ENCODE results near the gene DTYMK.
A peak's percentile ranks its signal among the peaks of the same experiment; 100 is the strongest.

Gene DTYMK

DNA sequence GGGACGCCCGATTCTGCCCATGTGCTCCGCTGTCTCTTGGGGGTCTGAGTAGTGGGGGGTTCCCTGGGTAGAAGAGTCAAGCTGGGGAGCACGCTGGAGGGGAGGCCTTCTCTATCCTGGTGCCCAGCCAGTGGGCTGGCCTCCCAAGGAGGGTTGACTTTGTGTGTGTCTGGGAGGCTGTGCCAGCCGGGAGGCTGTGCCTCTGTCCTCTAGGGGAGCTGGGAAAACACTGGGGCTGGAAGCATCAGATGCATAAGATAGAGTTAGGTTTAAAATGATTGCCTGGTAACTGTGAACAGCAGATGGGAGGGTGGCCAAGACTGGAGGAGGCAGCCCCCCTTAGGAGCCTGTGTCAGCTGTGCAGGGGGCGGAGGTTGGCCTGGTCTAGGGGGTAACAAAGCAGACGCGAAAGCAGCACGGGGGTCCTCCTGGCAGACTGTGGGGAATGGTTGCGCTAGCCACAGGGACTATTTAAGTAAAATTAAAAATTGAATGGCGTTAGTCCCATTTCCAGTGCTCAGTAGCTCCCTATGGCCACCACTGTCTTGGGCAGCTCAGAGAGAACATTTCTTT is 16.5 kb upstream of the DTYMK start:
- FAIRE-seq: no peak

DNA sequence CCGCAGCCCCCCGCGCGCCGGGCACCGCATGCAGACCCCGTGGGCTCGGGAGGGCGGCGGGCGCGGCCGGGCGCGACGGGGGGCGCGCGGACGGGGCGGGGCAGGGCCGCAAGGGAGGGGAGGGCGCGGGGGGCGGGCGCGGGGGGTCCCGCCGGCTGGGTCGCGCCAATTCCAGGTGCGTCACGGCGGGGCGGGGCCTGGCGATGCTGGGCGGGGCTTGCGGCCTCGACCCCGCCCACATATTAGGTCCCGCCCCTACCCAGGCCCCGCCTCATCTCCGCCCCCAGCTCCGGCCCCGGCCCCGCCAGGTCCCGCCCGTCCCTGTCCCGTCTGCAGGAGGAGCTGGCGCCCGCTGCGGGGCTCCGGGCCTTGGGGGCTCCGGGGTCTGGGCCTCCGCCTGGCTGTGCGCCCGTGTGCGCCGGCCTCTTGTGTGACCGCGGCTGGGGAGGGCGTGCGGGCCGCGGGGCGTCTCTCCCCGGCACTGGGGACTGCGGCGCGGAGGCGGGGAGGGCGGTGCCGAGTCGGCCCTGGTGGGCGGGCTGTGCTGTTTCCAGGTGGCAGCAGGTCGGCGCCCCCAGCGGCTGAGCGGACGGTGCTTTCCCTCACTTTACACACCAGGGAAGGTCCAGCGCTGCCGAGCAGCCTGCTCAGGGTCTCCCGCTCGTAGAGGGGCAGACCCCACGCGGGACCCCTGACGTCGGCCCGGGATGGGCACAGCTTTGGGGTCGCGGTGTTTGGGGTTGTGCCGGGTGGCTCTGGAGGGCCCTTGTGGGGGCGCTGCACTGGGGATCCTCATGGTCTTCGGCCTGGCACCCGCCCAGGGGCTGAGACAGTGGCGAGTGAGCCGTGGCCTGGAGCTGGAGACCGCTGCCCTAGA is 15.8 kb upstream of the DTYMK start:
- no peak for FAIRE-seq

DNA sequence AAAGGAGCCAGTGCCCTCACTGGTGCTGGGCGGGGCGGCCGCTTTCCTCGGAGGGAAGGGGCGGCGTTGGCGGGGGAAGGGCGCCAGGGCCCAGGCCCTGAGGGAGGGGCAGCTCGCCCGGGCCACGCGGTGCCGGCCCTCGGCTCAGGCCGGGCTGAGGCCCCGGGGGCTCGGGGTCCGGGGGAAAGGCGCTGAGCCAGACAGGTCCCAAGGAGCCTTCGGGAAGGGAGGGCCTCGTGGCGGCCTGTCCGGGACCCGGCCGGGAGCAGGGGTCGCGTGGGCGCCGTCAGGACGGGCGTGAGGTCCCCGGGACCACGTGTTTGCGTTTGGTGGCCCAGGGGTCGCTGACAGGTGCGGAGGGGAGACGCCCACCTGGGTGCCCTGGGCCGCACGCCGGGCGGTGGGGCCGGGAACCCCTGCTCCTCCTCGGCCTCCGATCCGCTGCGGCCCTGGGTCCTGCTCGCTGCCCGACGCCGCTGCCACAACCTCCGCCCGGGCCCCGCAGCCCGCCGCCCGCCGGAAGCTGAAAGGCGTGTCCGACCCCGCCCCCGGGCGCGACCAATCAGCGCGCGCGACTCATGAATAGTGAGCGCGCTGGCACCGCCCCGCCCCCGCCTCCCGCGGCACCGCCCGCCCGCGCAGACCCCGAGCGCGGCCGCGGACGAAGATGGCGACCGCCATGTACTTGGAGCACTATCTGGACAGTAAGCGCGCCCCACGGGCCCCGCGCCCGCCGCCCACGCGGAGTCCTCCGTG is 15.0 kb upstream of the DTYMK start, which contains the start of gene ING5:
TSS of gene ING5 (plus strand) at position 641 of the 756 bp plus-strand sequence. CDS start at position 668, 27 bp downstream.
- no peak for FAIRE-seq

DNA sequence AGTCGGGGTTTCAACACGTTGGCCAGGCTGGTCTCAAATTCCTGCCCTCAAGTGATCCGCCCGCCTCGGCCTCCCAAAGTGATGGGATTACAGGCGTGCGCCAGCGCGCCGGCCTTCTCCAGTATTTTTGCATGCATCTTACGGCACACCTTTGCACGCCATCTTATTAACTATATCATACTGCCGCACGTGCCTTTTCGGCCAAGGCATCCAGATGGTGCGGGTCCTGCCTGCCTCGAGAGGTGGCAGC is 14.5 kb upstream of the DTYMK start:
- FAIRE-seq: peak; percentile 42

DNA sequence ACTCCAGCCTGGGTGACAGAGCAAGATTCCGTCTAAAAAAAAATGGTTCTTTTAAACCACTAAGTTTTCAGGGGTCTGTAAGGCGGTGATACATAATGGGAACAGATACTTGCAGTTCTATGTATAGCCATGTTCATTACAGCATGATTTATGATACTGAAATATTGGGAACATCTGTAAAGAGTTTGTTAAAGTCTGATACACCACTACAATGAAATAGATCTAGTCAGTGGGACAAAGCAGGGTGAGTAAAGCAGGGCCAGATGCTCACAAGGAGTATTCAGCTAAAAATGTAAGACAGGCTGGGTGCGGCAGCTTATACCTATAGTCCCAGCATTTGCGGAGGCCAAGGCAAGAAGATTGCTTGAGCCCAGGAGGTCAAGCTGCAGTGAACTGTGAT is 9.0 kb upstream of the DTYMK start:
- no peak for FAIRE-seq

GRCh38 chr2:241692448-241692847 is 5.8 kb upstream of the DTYMK start:
- no peak for FAIRE-seq

- FAIRE-seq: no peak
Measured at GRCh38 chr2:241690202-241690717, 3.6 kb upstream of the DTYMK start.

DNA sequence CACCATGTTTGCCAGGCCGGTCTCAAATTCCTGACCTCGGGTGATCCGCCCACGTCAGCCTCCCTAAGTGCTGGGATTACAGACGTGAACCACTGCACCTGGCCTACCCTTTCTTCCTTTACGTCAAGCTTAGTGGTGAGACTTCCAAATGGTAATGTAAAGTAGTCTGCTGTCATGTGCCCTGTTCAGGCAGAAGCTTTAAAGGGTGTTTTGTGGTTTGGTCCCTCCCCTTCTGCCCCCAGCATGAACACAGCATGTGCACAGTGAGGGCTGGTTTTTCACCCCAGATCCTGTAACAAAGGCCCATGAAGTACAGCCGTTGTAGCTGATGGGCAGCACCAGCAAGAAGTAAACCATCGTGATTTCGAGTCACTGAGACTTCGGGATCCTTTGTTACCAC is 2.7 kb upstream of the DTYMK start:
- FAIRE-seq: no peak

GRCh38 chr2:241686324-241686649 is 328 bp downstream of the DTYMK start:
- no peak for FAIRE-seq

DNA sequence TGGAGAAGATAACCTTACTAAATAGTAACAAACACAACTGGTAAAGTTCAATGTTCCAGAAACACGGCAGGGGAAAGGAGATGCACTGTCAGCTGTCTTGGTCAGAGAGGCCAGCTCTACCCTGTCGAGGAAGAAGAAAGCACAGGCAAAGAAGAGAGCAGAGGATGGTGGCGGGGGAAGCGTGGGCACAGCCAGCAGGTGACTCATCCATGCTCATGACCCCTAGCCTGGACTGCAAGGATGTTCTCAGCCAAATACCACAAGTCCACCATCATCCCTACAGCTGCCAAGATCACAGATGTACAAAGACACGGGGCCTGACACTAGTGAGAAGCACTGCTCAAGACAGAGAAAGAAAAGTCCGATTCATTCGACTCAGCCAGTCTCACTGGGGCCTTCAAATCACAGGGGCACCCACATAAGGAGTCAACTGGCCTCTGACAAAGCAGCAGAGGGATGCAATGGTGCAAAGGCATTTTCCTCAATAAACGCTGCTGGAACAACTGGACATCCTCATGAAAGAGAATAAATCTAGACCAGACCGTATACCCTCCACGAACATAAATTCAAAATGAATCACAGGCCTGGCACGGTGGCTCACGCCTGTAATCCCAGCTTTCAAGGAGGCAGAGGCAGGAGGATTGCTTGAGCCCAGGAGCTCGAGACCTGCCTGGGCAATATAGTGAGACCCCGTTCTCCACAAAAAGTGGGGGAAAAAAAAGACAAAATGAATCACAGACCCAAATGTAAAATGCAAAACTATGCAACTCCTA is 5.6 kb downstream of the DTYMK start:
- FAIRE-seq: no peak

- no peak for FAIRE-seq
Measured at GRCh38 chr2:241680044-241680443, 6.6 kb downstream of the DTYMK start.

GRCh38 chr2:241678784-241679540 is 7.7 kb downstream of the DTYMK start:
- FAIRE-seq: no peak

GRCh38 chr2:241678307-241678706 is 8.3 kb downstream of the DTYMK start:
- FAIRE-seq: no peak

DNA sequence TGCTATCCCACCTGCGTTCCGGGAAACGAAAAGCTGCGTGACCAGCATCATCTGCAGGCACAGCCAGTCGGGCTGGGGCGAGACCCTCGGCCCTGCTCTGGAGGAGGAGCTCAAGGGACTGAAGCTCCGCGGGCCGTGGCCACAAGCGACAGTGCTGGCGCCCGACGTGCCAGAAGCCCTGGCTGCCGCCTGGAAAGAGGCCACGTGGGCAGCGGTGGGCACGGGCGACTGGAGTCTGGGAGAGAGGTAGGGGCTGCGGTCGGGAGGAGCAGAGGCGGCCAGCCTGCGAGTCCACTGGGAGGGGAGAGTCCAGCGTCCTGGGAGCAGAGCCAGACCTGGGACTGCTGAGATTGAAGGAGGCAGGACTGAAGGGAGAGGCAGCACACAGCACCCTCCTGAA is 9.2 kb downstream of the DTYMK start:
- FAIRE-seq: no peak

DNA sequence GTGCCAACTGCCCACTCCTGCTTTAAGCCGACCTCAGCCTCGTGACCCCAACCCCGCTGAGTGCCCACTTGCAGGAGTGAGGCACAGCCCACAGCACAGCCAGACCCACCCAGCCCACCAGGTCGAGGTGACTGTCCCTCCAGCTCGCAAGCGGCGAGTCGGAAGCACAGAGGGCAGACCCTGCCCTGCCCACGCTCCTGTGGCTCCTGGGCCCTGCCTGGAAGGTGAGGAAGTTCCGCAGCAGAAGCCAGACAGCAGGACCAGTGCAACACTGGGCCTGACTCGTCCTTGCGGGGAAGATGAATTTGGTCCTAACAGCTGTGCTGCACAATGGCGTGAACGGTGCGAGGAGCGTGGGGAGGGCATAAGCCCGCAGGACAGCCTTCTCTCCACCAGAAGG is 9.9 kb downstream of the DTYMK start:
- no peak for FAIRE-seq

- FAIRE-seq: no peak
Measured at GRCh38 chr2:241675885-241676284, 10.7 kb downstream of the DTYMK start.

DNA sequence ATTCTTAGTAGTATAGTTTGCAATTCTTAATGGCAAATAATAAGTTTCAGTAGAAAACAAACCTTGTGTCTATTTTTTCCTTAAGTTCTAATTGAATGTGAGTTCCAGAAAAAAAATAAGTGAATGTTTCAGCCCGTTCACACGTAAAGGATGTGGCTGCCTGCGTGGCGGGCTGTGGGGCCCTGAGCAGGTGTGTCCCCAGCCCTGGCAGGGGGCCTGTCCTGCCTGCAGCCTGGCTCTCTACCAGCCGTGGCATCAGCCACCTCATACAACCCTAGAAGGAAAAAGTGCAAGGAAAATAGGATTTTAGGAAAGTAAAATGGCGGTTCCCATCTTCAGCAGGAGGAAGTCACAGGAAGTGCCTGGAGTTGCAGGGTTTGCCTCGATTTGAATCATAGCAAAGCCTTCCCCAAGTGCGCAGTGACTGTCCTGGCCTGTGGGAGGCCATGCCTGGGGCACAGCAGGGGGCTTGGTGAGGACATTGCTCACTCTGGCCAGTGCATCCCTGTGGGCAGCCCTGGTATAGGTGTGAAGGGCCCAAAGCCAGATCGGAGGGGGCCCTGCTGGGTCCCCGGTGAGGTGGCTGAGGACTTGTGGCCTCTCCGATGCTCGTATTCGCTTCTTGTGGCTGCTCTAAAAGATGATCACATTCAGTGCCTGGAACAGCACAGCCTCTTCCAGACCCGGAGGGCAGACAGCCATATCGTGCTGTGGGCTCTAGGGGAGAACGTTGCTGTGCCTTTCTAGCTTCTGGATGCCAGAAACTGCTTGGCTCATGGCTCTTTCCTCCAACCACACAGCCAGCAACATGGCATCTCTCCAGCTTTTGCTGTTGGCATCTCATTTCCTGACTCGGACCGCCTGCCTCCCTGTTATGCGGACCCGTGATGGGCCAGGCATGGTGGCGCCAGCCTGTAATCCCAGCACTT is 12.6 kb downstream of the DTYMK start:
- FAIRE-seq: no peak

- no peak for FAIRE-seq
Measured at GRCh38 chr2:241673189-241673663, 13.4 kb downstream of the DTYMK start.

- FAIRE-seq: no peak
Measured at GRCh38 chr2:241672243-241673188, 14.1 kb downstream of the DTYMK start.
